ENCODE results near the gene APCDD1L.
"Not testable (repeated sequence)": the region's sequence is repeated elsewhere in the genome, so short reads cannot be mapped to it uniquely, and the experiment has no call there.

APCDD1L gene

DNA sequence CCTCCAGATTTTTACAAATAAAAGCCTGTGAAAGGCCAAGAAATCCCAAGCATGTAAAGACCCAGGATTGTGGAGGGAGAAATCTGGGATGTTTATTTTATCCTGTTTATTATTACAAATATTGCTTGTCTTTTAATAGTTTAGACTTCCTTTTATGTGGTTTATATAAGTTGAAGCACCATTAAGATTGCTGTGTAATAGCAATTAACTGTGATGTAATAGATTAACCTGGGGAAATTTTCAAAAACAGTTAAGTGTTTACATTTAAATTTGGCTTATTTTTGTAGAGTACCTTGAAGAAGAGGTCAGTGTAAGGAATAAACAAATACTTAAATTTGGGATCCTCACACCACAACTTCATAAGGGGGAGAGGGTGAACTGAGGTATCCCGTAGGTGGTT lies 99.1 kb downstream of the APCDD1L start:
- TF ChIP-seq PAX5 (IDR thresholded peaks at IDR 0.05; ENCODE audit: insufficient read depth, low read length, severe bottlenecking) (no peak), TAF1 (IDR thresholded peaks at IDR 0.05; ENCODE audit: low read depth, low read length) (no peak), POU2F2 (IDR thresholded peaks at IDR 0.05; ENCODE audit: low read depth, low read length) (no peak), POLR2A (IDR thresholded peaks at IDR 0.05; ENCODE audit: low read depth, low read length) (no peak), SPI1 (IDR thresholded peaks at IDR 0.05; ENCODE audit: low read depth, low read length) (no peak), POLR2AphosphoS5 (IDR thresholded peaks at IDR 0.05; ENCODE audit: low read depth, low read length) (no peak)
- DNase-seq (ENCODE audit: insufficient read length, low spot score) (no peak), FAIRE-seq (no peak)

DNA sequence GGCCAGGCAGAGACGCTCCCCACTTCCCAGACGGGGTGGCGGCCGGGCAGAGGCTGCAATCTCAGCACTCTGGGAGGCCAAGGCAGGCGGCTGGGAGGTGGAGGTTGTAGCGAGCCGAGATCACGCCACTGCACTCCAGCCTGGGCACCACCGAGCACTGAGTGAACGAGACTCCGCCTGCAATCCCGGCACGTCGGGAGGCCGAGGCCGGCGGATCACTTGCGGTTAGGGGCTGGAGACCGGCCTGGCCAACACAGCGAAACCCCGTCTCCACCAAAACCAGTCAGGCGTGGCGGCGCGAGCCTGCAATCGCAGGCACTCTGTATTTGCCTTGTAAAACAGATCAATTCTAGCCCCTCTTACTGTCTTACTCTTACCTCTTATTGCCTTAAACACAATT lies 100.4 kb downstream of the APCDD1L start:
- FAIRE-seq; DNase-seq (ENCODE audit: insufficient read length, low spot score): not testable (repeated sequence)

GRCh38 chr20:58414216-58414615 lies 101.0 kb downstream of the APCDD1L start:
- DNase-seq (ENCODE audit: insufficient read length, low spot score); FAIRE-seq: not testable (repeated sequence)

Measured in GM12891 (cell line).